HEK293T (cell line): ENCODE measurements around the gene TMEM242.

Experiments used
- ARNT ChIP-seq: fragments of 450-650 bp; IDR thresholded peaks from 2 replicates; pipeline ENCODE4 v1.6.1; 2017; ENCODE audit warnings: mild to moderate bottlenecking
- BHLHE40 ChIP-seq: fragments of 450-650 bp; IDR thresholded peaks from 2 replicates; pipeline ENCODE4 v1.6.1; 2016; ENCODE audit warnings: mild to moderate bottlenecking, moderate library complexity, borderline replicate concordance
- ELF4 ChIP-seq: fragments of 450-650 bp; IDR thresholded peaks from 2 replicates; pipeline ENCODE4 v1.6.1; 2017; ENCODE audit warnings: antibody characterized with exemption
- FOXK2 ChIP-seq: fragments of 450-650 bp; IDR thresholded peaks from 2 replicates; pipeline ENCODE4 v1.6.1; 2016; ENCODE audit warnings: mild to moderate bottlenecking
- FOXM1 ChIP-seq: fragments of 450-650 bp; IDR thresholded peaks from 2 replicates; pipeline ENCODE4 v1.6.1; 2017; ENCODE audit warnings: mild to moderate bottlenecking, borderline replicate concordance
- HDGF ChIP-seq: fragments of 450-650 bp; IDR thresholded peaks from 2 replicates; pipeline ENCODE4 v1.6.1; 2017; ENCODE audit warnings: antibody characterized with exemption, borderline replicate concordance
- LEF1 ChIP-seq: fragments of 450-650 bp; IDR thresholded peaks from 2 replicates; pipeline ENCODE4 v1.6.1; 2017; ENCODE audit warnings: mild to moderate bottlenecking, borderline replicate concordance
- NFRKB ChIP-seq: fragments of 450-650 bp; IDR thresholded peaks from 2 replicates; pipeline ENCODE4 v1.6.1; 2016; ENCODE audit warnings: mild to moderate bottlenecking, moderate library complexity
- SP1 ChIP-seq: fragments of 450-650 bp; IDR thresholded peaks from 2 replicates; pipeline ENCODE4 v1.6.1; 2017
- TARDBP ChIP-seq: fragments of 450-650 bp; IDR thresholded peaks from 2 replicates; pipeline ENCODE4 v1.6.1; 2016
- ZNF384 ChIP-seq: fragments of 450-650 bp; IDR thresholded peaks from 2 replicates; pipeline ENCODE4 v1.6.1; 2016
- TF ChIP-seq, protein P1 (sequence below): fragments of 450-650 bp; IDR thresholded peaks from 2 replicates; pipeline ENCODE4 v1.6.1; 2016

DNA sequence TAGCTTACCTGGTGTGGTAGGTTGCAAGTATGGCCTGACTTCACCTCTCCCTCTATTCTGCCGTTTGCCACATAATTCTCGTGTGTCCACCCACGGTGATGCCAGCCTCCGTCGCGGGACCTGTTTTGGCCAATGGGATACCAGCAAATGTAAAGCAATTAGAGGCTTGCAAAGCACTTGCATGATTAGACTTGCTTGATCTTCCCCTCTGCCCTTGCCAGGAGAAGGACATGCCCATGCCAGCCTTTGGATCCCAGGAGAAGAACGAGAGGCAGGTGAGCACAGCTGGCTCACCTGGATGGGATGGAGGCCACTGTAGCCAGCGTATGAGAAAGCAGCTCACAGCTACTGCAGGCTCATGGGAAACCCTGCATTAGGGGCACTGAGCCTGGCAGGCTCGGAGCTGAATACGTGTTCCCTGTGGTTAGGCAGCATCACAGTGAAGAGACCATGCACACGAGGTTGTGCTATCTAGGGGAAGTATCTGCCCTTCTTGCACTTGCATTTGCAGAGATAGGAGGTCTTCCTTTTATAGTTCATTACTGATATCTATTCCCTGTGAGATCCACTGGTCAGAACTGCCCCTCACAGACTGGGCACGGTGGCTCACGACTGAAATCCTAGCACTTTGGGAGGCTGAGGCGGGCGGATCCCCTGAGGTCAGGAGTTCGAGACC is 62.4 kb downstream of the TMEM242 start:
- TF ChIP-seq BHLHE40 (no peak), HDGF (no peak), LEF1 (no peak), ELF4 (no peak), FOXM1 (no peak), ZNF384 (no peak), TARDBP (no peak), SP1 (no peak), NFRKB (no peak), ARNT (no peak), FOXK2 (no peak)
- TF ChIP-seq, protein P1, sequence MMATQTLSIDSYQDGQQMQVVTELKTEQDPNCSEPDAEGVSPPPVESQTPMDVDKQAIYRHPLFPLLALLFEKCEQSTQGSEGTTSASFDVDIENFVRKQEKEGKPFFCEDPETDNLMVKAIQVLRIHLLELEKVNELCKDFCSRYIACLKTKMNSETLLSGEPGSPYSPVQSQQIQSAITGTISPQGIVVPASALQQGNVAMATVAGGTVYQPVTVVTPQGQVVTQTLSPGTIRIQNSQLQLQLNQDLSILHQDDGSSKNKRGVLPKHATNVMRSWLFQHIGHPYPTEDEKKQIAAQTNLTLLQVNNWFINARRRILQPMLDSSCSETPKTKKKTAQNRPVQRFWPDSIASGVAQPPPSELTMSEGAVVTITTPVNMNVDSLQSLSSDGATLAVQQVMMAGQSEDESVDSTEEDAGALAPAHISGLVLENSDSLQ: no peak
